ENCODE measurements around the gene FAM217A.

FAM217A gene

DNA sequence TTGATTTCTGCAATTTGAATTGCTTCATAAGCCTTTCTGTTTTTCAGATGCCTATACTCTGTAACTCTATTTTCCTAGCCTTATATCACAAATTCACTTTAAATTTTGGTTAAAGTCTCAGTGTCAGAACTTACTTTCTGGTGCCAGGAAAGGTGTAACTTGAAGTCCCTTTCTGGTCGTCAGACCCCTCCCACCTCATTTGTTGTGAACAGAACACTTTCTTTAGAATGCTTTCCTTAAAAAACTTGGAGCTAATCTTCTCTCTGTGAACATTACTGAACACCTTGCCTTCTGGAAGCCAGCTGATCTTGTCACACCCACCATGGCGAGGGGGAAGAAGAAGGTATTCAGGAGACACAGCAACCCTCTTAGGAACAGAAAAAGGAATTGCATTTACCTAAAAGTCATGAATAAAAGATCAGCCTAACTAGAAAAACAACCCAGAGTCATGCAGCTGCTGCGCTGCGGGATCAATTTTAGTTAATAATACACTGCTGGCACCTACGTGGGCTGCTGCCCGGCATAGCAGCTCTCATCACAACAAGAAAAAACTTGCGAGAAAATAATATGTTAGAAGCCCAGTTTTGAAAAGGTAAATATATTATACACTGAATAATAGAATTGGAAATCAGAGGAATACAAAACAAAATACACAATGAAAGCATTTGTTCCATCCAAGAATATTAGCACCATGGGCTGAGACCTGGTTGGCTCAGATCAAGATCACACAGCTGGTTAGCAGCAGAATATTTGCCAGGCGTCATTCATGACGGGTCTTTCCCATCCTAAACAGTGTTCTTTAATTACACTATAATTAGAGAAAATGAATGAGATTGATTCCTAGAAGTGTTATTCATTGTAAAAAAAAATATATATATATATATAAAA is 5.8 kb upstream of the FAM217A start:
- DNase-seq (ENCODE audit: low read depth): no peak

GRCh38 chr6:4074478-4075235 is 4.3 kb downstream of the FAM217A start:
- no peak for DNase-seq (ENCODE audit: low read depth)

- DNase-seq (ENCODE audit: low read depth): no peak
Observed at GRCh38 chr6:4071330-4071729, 7.6 kb downstream of the FAM217A start.

GRCh38 chr6:4069199-4069598 is 9.7 kb downstream of the FAM217A start:
- DNase-seq (ENCODE audit: low read depth): no peak

DNA sequence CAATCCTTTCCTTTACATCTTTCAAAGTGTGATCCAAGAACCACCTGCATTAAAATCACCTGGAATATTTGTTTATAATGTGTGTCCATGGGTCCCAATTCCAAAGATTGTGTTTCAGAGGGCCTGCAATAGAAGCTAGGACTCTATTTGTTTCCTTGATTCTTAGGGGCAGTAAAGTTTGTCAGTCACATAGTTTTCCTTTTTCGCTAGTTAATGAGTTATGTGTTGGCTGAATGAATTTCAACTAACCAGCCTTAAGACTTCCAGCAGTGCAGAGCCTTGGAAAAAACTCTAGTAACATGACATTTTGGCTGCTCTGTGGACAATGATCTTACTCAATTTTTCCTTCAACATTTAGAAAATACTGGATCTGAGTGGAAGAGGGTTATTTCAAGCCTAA is 11.3 kb downstream of the FAM217A start:
- no peak for DNase-seq (ENCODE audit: low read depth)

DNA sequence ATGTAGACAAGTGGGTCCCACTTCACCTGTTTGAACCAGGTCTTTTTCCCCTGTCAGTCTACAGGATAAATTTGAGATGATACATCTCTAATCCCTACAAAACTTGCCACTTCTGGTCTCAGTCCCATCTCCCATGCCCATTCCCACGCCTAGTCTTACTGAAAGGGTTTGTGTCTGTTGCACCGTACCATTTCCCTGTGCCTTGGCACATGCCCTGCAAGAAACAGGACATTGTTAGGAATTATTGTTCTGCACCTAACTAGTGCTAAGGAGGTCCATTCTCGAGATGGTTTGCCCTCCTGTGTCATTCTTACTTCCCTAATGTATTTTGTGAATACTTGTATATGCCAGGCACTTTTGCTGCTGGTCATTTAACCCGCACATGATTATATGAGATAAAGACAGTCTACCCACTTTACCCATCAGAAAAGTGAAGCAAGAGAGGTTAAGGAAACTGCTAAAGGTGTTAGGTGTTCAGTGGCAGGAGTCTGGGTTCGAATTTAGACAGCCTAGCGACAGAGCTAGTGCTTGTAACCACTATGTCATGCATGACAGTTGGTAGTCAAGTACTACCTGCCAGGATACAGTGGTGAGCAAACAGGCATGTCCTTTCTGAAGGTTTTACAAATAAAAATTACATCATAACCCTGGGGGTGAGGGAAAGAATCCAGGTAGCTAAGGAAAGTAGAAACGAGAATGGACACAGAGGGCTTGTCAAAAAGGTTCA is 12.7 kb downstream of the FAM217A start:
- DNase-seq (ENCODE audit: low read depth): no peak

DNA sequence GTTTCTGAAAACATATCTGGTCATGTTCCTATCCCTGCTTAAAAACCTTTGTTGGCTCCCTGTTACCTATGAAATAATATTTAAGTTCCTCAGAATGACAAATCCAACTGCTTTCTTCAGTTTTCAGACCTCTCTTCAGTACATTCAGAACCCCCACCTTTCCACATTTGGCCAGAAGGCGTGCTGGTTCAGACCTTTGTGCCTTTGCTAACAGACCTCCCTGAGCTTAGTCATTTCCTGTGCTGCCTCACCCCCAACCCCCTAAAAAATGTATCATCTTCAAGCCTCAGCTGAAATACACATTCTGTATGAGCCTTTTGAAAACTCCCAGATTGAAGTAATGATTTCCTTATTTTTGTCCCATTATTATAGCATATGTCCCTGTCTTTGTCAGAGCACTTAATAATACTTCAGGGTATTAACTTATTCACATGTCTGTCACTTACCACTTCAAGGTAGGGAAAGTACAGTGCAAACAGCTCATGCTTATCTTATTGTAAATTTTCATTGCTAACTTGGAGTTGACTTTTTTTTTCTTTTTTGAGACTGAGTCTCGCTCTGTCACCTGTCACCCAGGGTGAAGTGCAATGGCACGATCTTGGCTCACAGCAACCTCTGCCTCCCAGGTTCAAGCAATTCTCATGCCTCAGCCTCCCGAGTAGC is 19.7 kb downstream of the FAM217A start:
- DNase-seq (ENCODE audit: low read depth): peak; percentile 18

DNA sequence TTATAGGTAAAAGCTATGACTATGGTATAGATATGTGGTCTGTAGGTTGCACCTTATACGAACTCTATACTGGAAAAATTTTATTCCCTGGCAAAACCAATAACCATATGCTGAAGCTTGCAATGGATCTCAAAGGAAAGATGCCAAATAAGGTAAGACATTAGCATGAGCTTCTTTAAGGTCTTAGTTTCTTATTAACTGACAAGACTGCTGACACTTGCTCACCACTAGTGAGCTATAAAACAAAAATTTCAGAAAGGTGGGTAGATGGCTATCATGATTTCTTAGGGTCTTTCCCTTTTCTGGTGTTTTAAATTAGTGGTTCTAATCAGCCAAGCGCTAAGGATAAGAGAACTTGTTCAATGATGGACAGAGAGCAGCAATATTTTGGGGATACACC is 21.9 kb downstream of the FAM217A start:
- no peak for DNase-seq (ENCODE audit: low read depth)

DNA sequence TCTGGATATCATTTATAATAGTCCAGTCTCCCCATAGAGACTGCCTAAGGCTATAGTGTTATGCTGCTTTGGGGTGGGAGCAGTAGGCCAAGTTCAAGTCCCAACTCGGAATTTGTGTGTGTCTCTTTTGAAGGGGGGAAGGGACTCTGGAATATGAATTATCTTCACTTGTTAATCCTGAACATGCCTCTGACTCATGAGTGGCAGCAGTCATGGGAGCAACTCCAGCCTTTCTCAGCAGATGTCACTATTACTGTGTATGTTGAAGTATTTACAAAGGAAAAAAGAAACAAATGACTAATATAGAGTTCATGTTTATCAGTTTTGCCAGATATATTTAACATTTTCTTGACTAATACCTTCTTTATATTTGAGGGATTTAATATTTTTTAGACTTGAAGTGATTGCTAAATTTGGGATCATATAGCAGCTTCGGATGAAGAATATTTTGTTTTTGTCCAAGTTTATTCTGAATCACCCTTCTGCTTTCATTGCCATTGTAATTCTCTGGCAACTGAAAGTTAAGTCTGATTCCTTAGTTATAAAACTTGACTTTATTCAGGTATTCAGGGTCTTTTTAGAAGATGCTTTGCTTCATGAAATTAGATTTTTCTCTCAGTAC is 23.4 kb downstream of the FAM217A start:
- no peak for DNase-seq (ENCODE audit: low read depth)

DNA sequence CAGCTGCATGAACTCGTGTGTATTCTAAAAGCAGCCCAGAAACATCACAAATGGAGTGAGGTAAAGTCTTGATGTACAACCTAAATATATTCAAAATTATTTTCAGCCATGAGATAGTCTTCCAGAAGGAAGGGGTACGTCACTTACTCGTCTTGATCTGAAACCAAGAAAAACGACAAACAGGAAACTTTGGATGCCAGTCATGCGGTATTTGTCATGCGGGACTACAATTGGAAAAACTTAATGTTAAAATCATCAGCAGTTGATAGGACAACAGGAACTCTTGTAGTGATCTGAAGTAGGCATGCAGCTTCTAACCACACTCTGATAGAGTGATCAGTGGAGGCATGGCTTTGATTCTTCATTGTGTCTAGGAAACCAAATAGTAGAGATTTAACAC is 29.7 kb downstream of the FAM217A start:
- no peak for DNase-seq (ENCODE audit: low read depth)

GRCh38 chr6:4041480-4041879 is 37.5 kb downstream of the FAM217A start:
- DNase-seq (ENCODE audit: low read depth): no peak

- DNase-seq (ENCODE audit: low read depth): no peak
Observed at GRCh38 chr6:4039348-4039747, 39.6 kb downstream of the FAM217A start.

- no peak for DNase-seq (ENCODE audit: low read depth)
Observed at GRCh38 chr6:4036581-4036980, 42.4 kb downstream of the FAM217A start.

GRCh38 chr6:4032475-4032874 is 46.5 kb downstream of the FAM217A start:
- no peak for DNase-seq (ENCODE audit: low read depth)

DNA sequence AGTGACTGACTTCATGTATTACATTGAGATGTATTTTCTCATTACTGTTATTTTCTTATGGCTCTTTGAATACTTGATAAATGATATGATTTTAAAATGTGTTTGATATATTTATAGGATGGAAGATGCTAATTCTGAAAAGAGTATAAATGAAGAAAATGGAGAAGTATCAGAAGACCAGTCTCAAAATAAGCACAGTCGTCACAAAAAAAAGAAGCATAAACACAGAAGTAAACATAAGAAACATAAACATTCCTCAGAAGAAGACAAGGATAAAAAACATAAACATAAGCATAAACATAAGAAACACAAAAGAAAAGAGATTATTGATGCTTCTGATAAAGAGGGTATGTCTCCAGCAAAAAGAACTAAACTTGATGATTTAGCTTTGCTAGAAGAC is 47.5 kb downstream of the FAM217A start:
- DNase-seq (ENCODE audit: low read depth): no peak

DNA sequence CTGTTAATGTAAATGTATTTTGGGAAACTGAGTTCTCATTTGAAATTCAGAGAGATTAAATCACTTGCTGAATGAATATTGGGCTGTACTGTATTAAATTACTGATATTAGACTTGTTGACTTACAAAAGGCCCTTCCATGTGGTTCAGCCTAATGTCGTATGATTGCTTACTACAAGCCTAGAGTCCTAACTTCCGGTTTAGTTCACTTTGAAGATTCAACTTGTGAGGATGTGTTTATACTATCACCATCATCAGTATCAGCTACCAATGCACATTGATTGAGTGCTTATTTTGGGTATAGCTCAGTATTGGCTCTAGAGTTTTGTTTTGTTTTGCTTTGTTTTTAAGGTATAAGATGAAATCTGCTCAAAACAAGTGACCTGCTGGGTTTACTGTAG is 48.3 kb downstream of the FAM217A start:
- DNase-seq (ENCODE audit: low read depth): no peak

GRCh38 chr6:4029687-4030086 is 49.2 kb downstream of the FAM217A start:
- DNase-seq (ENCODE audit: low read depth): no peak

DNA sequence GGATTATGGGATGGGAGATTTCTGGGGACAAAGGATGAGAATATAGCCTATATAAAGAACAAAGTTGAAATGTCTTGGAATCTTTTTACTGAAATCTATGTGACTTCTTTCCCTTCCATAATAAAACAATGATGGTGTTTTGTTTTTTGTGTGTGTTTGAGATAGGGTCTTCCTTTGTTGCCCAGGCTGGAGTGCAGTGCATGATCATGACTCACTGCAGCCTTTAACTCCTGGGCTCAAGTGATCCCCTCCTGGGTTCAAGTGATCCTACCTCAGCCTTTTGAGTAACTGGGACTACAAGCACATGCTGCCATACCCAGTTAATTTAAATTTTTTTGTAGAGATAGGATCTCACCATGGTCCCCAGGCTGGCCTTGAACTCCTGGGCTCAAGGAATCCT is 50.9 kb downstream of the FAM217A start:
- no peak for DNase-seq (ENCODE audit: low read depth)

GRCh38 chr6:4025681-4026080 is 53.3 kb downstream of the FAM217A start:
- DNase-seq (ENCODE audit: low read depth): no peak

GRCh38 chr6:4023240-4023639 is 55.7 kb downstream of the FAM217A start:
- no peak for DNase-seq (ENCODE audit: low read depth)

DNA sequence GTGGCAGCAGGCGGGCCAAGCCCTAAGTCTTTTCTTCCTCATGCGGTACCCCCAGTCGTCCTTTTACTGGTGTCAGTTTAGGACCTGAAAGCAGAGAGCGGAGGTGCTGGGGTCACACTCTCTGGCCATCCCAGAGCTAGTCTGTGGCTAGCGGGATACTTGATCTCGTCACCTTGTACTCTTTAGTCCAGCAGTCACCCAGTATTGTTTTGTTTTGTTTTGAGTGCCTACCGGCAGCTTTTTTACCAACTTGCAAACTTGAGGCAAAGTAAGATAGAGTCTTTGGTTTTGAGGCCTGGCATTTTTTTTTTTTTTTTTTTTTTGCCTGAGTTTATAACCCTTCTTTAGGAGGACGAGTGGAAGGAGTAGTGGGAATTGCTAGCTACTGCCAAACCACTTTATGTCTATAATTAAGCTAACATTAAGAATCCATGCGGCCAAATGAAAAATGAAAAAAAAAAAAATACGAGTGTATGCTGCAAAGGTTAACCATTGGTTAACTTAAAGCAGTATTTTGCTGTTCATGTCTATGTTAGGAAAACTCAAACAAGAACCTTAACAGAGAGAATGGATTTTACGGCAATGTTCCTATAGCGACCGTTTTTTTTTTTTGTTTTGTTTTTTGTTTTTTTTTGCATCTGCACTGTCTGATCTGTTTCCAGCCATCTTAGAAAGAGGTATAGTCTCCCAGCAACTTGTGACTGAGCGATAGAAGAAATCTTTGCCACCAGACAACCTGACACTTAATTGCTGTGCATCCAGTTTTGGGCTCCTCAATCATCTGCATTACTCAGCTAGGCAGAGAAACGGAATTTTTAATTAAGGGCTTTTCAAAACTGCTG is 56.9 kb downstream of the FAM217A start:
- no peak for DNase-seq (ENCODE audit: low read depth)

Data from activated T-helper 1 cell treated with Interleukin-2 at 50 U/mL for 16 hours (primary cell).